H1 (cell line): Measurements from ENCODE around the gene KIF5C. TPM values are rescaled to one million over a fixed set of nuclear protein-coding genes. Genes with fewer than 3 reads are reported as not detected.

Source experiments
- HDAC2 ChIP-seq, 2 experiments: fragments of 300-600 bp in 1 of 2; sonication (generic) in 1 of 2; IDR thresholded peaks; 2 replicates each; pipeline ENCODE4 v1.6.1; 2011 to 2012; ENCODE audit warnings: low read depth in 2 of 2, low read length in 2 of 2, mild to moderate bottlenecking in 2 of 2, moderate library complexity in 2 of 2, borderline replicate concordance in 1 of 2, inconsistent platforms in 1 of 2
- HDAC6 ChIP-seq: IDR thresholded peaks from one replicate; pipeline ENCODE4 v1.7.1; 2012; ENCODE audit warnings: low read depth, mild to moderate bottlenecking, inconsistent platforms, low read length, moderate library complexity
- JUND ChIP-seq: IDR thresholded peaks from 2 replicates; pipeline ENCODE4 v1.6.1; 2011; ENCODE audit warnings: mild to moderate bottlenecking, improper control_type of control experiment, low read length
- KDM4A ChIP-seq: IDR thresholded peaks from one replicate; pipeline ENCODE4 v1.7.1; 2012; ENCODE audit warnings: low read depth, mild to moderate bottlenecking, moderate library complexity, low read length, inconsistent platforms; ENCODE audit not compliant: severe bottlenecking
- MAFK ChIP-seq: IDR thresholded peaks from 2 replicates; pipeline ENCODE4 v1.6.1; 2012; ENCODE audit warnings: low read depth, mild to moderate bottlenecking, improper control_type of control experiment, low read length
- RBBP5 ChIP-seq: IDR thresholded peaks from 2 replicates; pipeline ENCODE4 v1.7.1; 2012; ENCODE audit warnings: low read depth, mild to moderate bottlenecking, inconsistent platforms, low read length, moderate library complexity, borderline replicate concordance
- SIRT6 ChIP-seq: IDR thresholded peaks from one replicate; pipeline ENCODE4 v1.7.1; 2012; ENCODE audit warnings: low read length, inconsistent platforms
- SP4 ChIP-seq: IDR thresholded peaks from 2 replicates; pipeline ENCODE4 v1.6.1; 2012; ENCODE audit warnings: low read length, inconsistent platforms
- polyA plus RNA-seq, 7 experiments: library from polyadenylated mRNA; depleted of rRNA in 3 of 7; stranded (reverse) in 5 of 7; unstranded in 2 of 7; fragments of >200 nt in 5 of 7; fragments of 200-250 nt in 2 of 7; gene quantifications; 1 replicate in 5 of 7; 2 replicates in 1 of 7; 4 replicates in 1 of 7; pipeline versions ENCODE4 v1.2.1 to v1.2.3, GENCODE V29; 2011 to 2013; ENCODE audit warnings: missing spikeins in 2 of 7, mixed read lengths in 2 of 7
- total RNA-seq: library from RNA; stranded (reverse); fragmentation: NEBNext Ultra II Directional; extraction: Animal tissue kit (Norgen Biotek cat#: 25700); gene quantifications from 2 replicates; pipeline ENCODE4 v1.2.1, GENCODE V29; 2021

Gene KIF5C
- total and polyA plus RNA-seq, 2 of the 8 experiments (the other 6 are each of a cell fraction or from before 2014, with no cell fraction given) = 16.3 to 66.4 TPM

DNA sequence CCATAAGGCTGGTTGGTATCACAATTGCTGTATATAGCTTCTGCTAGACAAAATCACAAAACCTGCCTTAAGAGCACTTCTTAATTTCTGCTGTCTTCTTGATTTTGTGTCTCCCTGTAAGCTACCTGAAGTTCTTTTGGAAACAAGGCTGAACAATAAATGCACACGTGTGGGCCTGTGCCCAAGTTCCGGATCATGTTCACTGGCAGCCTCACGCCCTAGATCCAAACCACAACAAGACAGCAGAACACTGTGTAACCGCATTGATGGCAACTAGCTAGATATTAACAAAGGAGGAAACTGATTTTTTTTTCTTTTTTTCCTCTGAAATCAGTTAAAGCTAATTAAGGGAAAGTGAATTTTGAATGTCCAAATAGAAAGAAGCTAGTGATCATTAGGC lies 82.0 kb downstream of the KIF5C start (continued):
- TF ChIP-seq MAFK (no peak), JUND (no peak), SIRT6 (no peak), HDAC6 (no peak), KDM4A (no peak), SP4 (no peak), RBBP5 (no peak), HDAC2 (IDR thresholded peaks at IDR 0.05; ENCODE audit: borderline replicate concordance in 1 of 2, low read depth in 2 of 2, low read length in 2 of 2) (no peak)
